HEK293 (cell line): ENCODE results near the gene PDE8B.

ENCODE experiments used
- CTCF ChIA-PET: fragments of 350-600 bp; formaldehyde crosslinking; extraction: SDS; loops from one replicate; lab custom pipeline; 2021; ENCODE audit warnings: antibody characterized with exemption; lab: Yijun Ruan, JAX
- POLR2A ChIA-PET: fragments of 300-600 bp; formaldehyde crosslinking; extraction: SDS; loops from one replicate; lab custom pipeline; 2020; ENCODE audit warnings: antibody characterized with exemption, inconsistent platforms; lab: Yijun Ruan, JAX
- H3K27ac ChIP-seq: fragments of 200-500 bp; sonication (Bioruptor generic); 2 replicates; pipeline ENCODE4 v1.5.1; 2014; ENCODE audit warnings: low read depth, low read length, control low read depth, inconsistent platforms; ENCODE audit errors: extremely low read depth
- H3K36me3 ChIP-seq, 2 experiments: fragments of 200-500 bp in 1 of 2; sonication (Bioruptor generic) in 1 of 2; 1 replicate in 1 of 2; 2 replicates in 1 of 2; pipeline ENCODE4 v1.5.1; 2014 to 2017; ENCODE audit warnings: inconsistent platforms in 2 of 2, low read length in 2 of 2; ENCODE audit not compliant: control insufficient read depth in 2 of 2, insufficient read depth in 1 of 2
- H3K4me1 ChIP-seq: fragments of 200-500 bp; sonication (Bioruptor generic); 2 replicates; pipeline ENCODE4 v1.5.1; 2014; ENCODE audit warnings: mild to moderate bottlenecking, low read length, inconsistent platforms; ENCODE audit not compliant: control insufficient read depth, insufficient read depth
- H3K4me3 ChIP-seq: 2 replicates; pipeline ENCODE4 v1.5.1; 2011; ENCODE audit warnings: low read depth, mild to moderate bottlenecking, control low read depth, low read length, moderate library complexity
- H3K9me3 ChIP-seq: fragments of 200-500 bp; sonication (Bioruptor generic); 2 replicates; pipeline ENCODE4 v1.5.1; 2014; ENCODE audit warnings: low read depth, low read length, inconsistent platforms; ENCODE audit not compliant: control insufficient read depth, insufficient read depth
- BCL6B ChIP-seq: fragments of 450-650 bp; formaldehyde crosslinking; IDR thresholded peaks from 2 replicates; pipeline ENCODE4 v1.5.1; 2017; ENCODE audit warnings: missing biosample characterization, missing genetic modification characterization
- PRDM6 ChIP-seq: fragments of 450-650 bp; formaldehyde crosslinking; IDR thresholded peaks from 2 replicates; pipeline ENCODE4 v1.5.1; 2017; ENCODE audit warnings: missing biosample characterization, missing genetic modification characterization
- SCRT1 ChIP-seq: fragments of 450-650 bp; formaldehyde crosslinking; IDR thresholded peaks from 2 replicates; pipeline ENCODE4 v1.5.1; 2016; ENCODE audit warnings: missing biosample characterization, missing genetic modification characterization, borderline replicate concordance
- ZBTB11 ChIP-seq: fragments of 450-650 bp; formaldehyde crosslinking; conservative IDR thresholded peaks from 2 replicates; pipeline ENCODE4 v1.5.1; 2016; ENCODE audit warnings: low read depth, missing biosample characterization, missing genetic modification characterization
- ZFP41 ChIP-seq: fragments of 450-650 bp; formaldehyde crosslinking; IDR thresholded peaks from 2 replicates; pipeline ENCODE4 v1.5.1; 2016; ENCODE audit warnings: missing biosample characterization, missing genetic modification characterization, borderline replicate concordance
- ZNF10 ChIP-seq: fragments of 450-650 bp; formaldehyde crosslinking; IDR thresholded peaks from 2 replicates; pipeline ENCODE4 v1.5.1; 2017; ENCODE audit warnings: missing biosample characterization, missing genetic modification characterization
- ZNF148 ChIP-seq: fragments of 450-650 bp; formaldehyde crosslinking; IDR thresholded peaks from 2 replicates; pipeline ENCODE4 v1.5.0; 2017; ENCODE audit warnings: missing biosample characterization, missing genetic modification characterization, borderline replicate concordance
- ZNF169 ChIP-seq: fragments of 450-650 bp; formaldehyde crosslinking; IDR thresholded peaks from 2 replicates; pipeline ENCODE4 v1.5.1; 2016; ENCODE audit warnings: missing biosample characterization, missing genetic modification characterization
- ZNF239 ChIP-seq: fragments of 450-650 bp; formaldehyde crosslinking; IDR thresholded peaks from 2 replicates; pipeline ENCODE4 v1.5.1; 2016; ENCODE audit warnings: missing biosample characterization, missing genetic modification characterization
- ZNF24 ChIP-seq: fragments of 450-650 bp; formaldehyde crosslinking; IDR thresholded peaks from 2 replicates; pipeline ENCODE4 v1.5.1; 2016; ENCODE audit warnings: missing biosample characterization, missing genetic modification characterization
- ZNF416 ChIP-seq: fragments of 450-650 bp; formaldehyde crosslinking; IDR thresholded peaks from 2 replicates; pipeline ENCODE4 v1.5.1; 2016; ENCODE audit warnings: missing biosample characterization, missing genetic modification characterization
- ZNF473 ChIP-seq: fragments of 450-650 bp; formaldehyde crosslinking; IDR thresholded peaks from 2 replicates; pipeline ENCODE4 v1.5.1; 2017; ENCODE audit warnings: missing biosample characterization, missing genetic modification characterization
- ZNF621 ChIP-seq: fragments of 450-650 bp; formaldehyde crosslinking; IDR thresholded peaks from 2 replicates; pipeline ENCODE4 v1.5.1; 2017; ENCODE audit warnings: missing biosample characterization, missing genetic modification characterization
- ZNF626 ChIP-seq: fragments of 450-650 bp; sonication (Bioruptor Pico); formaldehyde crosslinking; IDR thresholded peaks from 2 replicates; pipeline ENCODE4 v1.5.1; 2018; ENCODE audit warnings: missing biosample characterization, missing genetic modification characterization, inconsistent platforms
- ZNF747 ChIP-seq: fragments of 450-650 bp; formaldehyde crosslinking; IDR thresholded peaks from 2 replicates; pipeline ENCODE4 v1.5.1; 2016; ENCODE audit warnings: missing biosample characterization, missing genetic modification characterization
- ZNF791 ChIP-seq: fragments of 450-650 bp; formaldehyde crosslinking; IDR thresholded peaks from 2 replicates; pipeline ENCODE4 v1.5.1; 2016; ENCODE audit warnings: missing biosample characterization, missing genetic modification characterization
- ZNF792 ChIP-seq: fragments of 450-650 bp; formaldehyde crosslinking; IDR thresholded peaks from 2 replicates; pipeline ENCODE4 v1.5.1; 2016; ENCODE audit warnings: missing biosample characterization, missing genetic modification characterization
- TF ChIP-seq, protein P1 (sequence below): fragments of 450-650 bp; formaldehyde crosslinking; IDR thresholded peaks from 2 replicates; pipeline ENCODE4 v1.5.1; 2016; ENCODE audit warnings: missing biosample characterization, missing genetic modification characterization

Gene PDE8B

GRCh38 chr5:77449981-77450380 is 239.5 kb downstream of the PDE8B start:
- Histone ChIP-seq H3K4me3 (no peak overlapping the region), H3K9me3 (no peaks in the 10 kb centered on the region), H3K4me1 (no peaks in the 10 kb centered on the region), H3K36me3 (peaks cover 5 to 38% of the 10 kb centered on the region in 2 experiments), H3K27ac (no peak overlapping the region)
- TF ChIP-seq ZNF747 (no peak), ZNF626 (tag by site-specific recombination) (no peak), ZNF148 (no peak), ZNF169 (tag by site-specific recombination) (no peak), BCL6B (tag by site-specific recombination) (no peak), ZNF791 (tag by site-specific recombination) (no peak)
- CTCF ChIA-PET = no interaction called here
- POLR2A ChIA-PET = no interaction called here

DNA sequence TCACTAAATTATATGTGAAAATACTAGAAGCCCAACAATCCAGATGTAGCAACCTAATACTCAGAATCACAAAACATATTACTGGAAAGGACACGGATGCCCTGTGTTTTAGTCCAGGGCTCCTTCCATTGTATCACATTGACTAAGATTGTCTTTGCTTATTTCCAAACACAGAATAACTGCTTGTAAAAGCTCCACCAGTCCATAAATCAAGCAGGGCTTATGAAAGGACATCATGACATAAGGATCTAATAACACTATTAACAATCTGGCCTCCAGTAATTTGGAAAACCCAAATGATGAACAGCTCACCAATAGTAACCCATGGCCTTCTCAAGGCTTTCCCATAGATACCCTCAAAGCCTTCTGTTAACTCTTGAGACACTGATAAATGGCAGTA is 241.9 kb downstream of the PDE8B start:
- H3K4me1 ChIP-seq = no peaks in the 10 kb centered on the region
- H3K36me3 ChIP-seq = peaks cover 4 to 35% of the 10 kb centered on the region in 2 experiments
- POLR2A ChIA-PET = no interaction called here
- CTCF ChIA-PET = interaction anchor here (0.6 kb wide), 1 partner anchor 210 kb away, joined by 3 read pairs; no protein-coding TSS in a partner anchor
- no peak overlapping the region for H3K4me3 ChIP-seq
- no peaks in the 10 kb centered on the region for H3K9me3 ChIP-seq
- H3K27ac ChIP-seq = no peak overlapping the region
- no peak for TF ChIP-seq ZBTB11 (tag by site-specific recombination)
- TF ChIP-seq SCRT1 (tag by site-specific recombination) = no peak
- TF ChIP-seq PRDM6 = no peak
- no peak for TF ChIP-seq ZFP41 (tag by site-specific recombination)
- TF ChIP-seq, protein P1, sequence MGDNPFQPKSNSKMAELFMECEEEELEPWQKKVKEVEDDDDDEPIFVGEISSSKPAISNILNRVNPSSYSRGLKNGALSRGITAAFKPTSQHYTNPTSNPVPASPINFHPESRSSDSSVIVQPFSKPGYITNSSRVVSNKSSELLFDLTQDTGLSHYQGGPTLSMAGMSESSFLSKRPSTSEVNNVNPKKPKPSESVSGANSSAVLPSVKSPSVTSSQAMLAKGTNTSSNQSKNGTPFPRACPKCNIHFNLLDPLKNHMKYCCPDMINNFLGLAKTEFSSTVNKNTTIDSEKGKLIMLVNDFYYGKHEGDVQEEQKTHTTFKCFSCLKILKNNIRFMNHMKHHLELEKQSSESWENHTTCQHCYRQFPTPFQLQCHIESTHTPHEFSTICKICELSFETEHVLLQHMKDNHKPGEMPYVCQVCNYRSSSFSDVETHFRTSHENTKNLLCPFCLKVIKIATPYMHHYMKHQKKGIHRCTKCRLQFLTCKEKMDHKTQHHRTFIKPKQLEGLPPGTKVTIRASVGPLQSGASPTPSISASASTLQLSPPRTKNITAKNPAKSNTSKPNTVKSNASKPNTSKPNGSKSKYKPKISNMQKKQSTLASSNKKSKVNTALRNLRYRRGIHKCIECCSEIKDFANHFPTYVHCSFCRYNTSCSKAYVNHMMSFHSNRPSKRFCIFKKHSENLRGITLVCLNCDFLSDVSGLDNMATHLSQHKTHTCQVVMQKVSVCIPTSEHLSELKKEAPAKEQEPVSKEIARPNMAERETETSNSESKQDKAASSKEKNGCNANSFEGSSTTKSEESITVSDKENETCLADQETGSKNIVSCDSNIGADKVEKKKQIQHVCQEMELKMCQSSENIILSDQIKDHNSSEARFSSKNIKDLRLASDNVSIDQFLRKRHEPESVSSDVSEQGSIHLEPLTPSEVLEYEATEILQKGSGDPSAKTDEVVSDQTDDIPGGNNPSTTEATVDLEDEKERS = no peak
- TF ChIP-seq ZNF24 (tag by site-specific recombination) = no peak
- TF ChIP-seq ZNF792 = no peak
- TF ChIP-seq ZNF473 (tag by site-specific recombination) = no peak
- no peak for TF ChIP-seq ZNF10
- no peak for TF ChIP-seq ZNF621 (tag by site-specific recombination)
- TF ChIP-seq ZNF416 (tag by site-specific recombination) = no peak
- TF ChIP-seq ZNF239 = no peak
